Left ventricle myocardium inferior (tissue), 1 donor: ENCODE results near the gene SCN3B. TPM values are rescaled to one million over a fixed set of nuclear protein-coding genes. Genes with fewer than 3 reads are reported as not detected.
A peak's percentile ranks its signal among the peaks of the same experiment; 100 is the strongest.

ENCODE experiments used
- DNase-seq: peaks from one replicate; pipeline ENCODE4 v3.0.0-alpha.2; 2020
- H3K27ac ChIP-seq: fragments of 200-600 bp; replicated peaks from 2 replicates; pipeline ENCODE4 v1.8.0; 2021
- H3K27me3 ChIP-seq: fragments of 200-600 bp; 2 replicates; pipeline ENCODE4 v1.8.0; 2021; ENCODE audit warnings: low read depth
- H3K36me3 ChIP-seq: fragments of 200-600 bp; 2 replicates; pipeline ENCODE4 v1.8.0; 2021
- H3K4me1 ChIP-seq: fragments of 200-600 bp; 2 replicates; pipeline ENCODE4 v1.8.0; 2021
- H3K4me3 ChIP-seq: fragments of 200-600 bp; 2 replicates; pipeline ENCODE4 v1.8.0; 2021; ENCODE audit warnings: mild to moderate bottlenecking, moderate library complexity
- H3K9me3 ChIP-seq: fragments of 200-600 bp; replicated peaks from 2 replicates; pipeline ENCODE4 v1.8.0; 2021
- intact Hi-C: fragments of 100-400 bp; cut with micrococcal nuclease; formaldehyde crosslinking; loops from one replicate; pipeline ENCODE4 v1.11.0; 2022
- total RNA-seq: library from RNA; stranded (reverse); fragmentation: NEBNext Ultra II Directional; extraction: Animal tissue kit (Norgen Biotek cat#: 25700); gene quantifications from one replicate; pipeline ENCODE4 v1.2.1, GENCODE V29; 2021
- TF ChIP-seq, protein P1 (sequence below): fragments of 200-600 bp; IDR thresholded peaks from 2 replicates; pipeline ENCODE4 v1.8.0; 2021; ENCODE audit warnings: antibody characterized with exemption, mild to moderate bottlenecking, borderline replicate concordance
- donor health status: DM: no; HTN: yes; CAD: no; lungs with severe emphysema.

Gene SCN3B
- total RNA-seq, 1 donor from 2014 or later: 1.9 TPM

DNA sequence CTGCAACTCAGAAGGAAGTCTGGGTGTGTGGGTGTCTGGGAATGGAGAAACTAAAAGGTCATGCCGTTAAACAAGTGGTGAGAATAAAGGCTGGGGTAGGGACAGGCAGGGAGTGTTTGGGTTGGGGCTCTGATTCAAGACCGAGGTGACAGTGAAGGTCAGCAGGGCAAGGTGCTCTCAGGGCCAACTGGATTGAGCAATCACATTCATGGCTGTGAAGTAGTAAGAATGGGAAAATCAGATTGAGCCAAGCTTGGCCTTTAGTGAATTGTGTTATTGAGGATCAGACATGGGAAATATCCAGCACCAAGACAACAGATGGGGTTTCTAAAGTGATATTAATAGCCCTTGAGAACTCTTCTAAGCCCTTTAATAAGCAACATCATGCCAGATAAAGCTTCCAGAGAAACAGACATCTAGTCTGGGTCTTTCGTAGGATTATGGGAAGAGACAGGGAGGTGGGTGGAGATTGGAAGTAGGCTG is 24.3 kb downstream of the SCN3B start:
- H3K27me3 ChIP-seq: no peaks in the 10 kb centered on the region
- no peaks in the 10 kb centered on the region for H3K9me3 ChIP-seq
- no peaks in the 10 kb centered on the region for H3K36me3 ChIP-seq
- H3K27ac ChIP-seq: peak overlapping the region; percentile 23
- no peak for DNase-seq
- intact Hi-C loops: no loop called here
- no peak overlapping the region for H3K4me3 ChIP-seq
- peaks cover 22% of the 10 kb centered on the region for H3K4me1 ChIP-seq
- TF ChIP-seq, protein P1, sequence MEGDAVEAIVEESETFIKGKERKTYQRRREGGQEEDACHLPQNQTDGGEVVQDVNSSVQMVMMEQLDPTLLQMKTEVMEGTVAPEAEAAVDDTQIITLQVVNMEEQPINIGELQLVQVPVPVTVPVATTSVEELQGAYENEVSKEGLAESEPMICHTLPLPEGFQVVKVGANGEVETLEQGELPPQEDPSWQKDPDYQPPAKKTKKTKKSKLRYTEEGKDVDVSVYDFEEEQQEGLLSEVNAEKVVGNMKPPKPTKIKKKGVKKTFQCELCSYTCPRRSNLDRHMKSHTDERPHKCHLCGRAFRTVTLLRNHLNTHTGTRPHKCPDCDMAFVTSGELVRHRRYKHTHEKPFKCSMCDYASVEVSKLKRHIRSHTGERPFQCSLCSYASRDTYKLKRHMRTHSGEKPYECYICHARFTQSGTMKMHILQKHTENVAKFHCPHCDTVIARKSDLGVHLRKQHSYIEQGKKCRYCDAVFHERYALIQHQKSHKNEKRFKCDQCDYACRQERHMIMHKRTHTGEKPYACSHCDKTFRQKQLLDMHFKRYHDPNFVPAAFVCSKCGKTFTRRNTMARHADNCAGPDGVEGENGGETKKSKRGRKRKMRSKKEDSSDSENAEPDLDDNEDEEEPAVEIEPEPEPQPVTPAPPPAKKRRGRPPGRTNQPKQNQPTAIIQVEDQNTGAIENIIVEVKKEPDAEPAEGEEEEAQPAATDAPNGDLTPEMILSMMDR: no peak

DNA sequence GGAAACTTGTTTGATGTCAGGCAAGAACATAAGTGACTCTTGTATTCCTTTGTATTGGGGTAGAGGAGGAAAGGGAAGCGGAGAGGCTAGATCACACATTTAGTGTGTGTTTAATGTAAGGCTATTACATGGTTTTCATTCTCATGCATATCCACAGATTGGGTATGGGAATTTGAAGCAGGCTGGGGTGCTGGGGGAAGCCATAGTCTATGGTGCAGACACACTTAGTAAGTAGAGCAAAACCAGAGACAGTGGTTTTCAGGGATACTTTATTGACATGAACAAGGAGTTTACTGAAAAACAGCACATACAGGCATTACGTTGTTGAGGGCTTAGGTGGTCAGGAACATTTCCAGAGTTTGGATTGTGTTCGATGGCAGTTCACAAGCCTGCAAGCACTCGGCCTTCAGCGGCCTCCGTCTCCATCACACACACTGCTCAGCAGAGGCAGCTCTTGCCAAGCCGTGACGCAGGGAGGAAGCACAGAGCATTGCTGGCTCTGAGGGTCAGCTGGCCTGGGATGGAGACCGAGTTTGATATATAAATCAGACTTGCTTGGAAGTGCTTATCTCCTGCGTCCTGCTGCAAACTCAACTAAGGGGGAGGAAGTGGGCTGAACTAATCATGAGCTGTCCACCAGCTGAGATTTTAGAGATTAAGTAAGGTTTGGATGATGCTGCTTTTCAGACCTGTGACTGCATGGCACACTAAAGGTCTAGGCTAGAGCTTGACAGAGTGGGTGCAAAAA is 25.3 kb downstream of the SCN3B start:
- Histone ChIP-seq H3K27me3 (no peaks in the 10 kb centered on the region), H3K36me3 (no peaks in the 10 kb centered on the region), H3K27ac (peak overlapping the region; percentile 23), H3K9me3 (no peaks in the 10 kb centered on the region), H3K4me3 (no peak overlapping the region), H3K4me1 (peaks cover 22% of the 10 kb centered on the region)
- intact Hi-C loops: no loop called here
- TF ChIP-seq, protein P1: no peak
- DNase-seq: peak; percentile 57

DNA sequence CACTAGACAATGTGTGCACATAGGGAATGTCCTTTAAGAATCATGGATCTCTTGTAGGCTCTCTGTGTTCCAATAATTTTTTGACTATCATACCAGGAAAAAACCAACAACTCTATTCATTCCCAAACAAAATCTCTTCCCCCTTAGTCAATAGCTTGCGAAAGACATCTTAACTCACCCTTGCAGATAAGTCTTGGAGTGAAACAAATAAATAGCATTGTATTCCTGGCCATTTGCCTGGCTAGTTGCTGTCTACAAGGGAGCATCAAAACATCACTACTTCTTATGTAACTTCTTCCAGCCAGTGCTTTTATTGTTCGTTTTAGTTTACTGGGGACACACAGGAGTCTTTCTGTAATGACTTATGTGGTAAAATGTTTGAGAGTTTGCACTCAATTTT is 29.4 kb downstream of the SCN3B start:
- no peak overlapping the region for H3K27ac ChIP-seq
- no peaks in the 10 kb centered on the region for H3K27me3 ChIP-seq
- H3K4me1 ChIP-seq: peaks cover 13% of the 10 kb centered on the region
- TF ChIP-seq, protein P1: no peak
- H3K9me3 ChIP-seq: no peaks in the 10 kb centered on the region
- intact Hi-C loops: no loop called here
- no peak for DNase-seq
- no peak overlapping the region for H3K4me3 ChIP-seq
- H3K36me3 ChIP-seq: peaks cover 12% of the 10 kb centered on the region

DNA sequence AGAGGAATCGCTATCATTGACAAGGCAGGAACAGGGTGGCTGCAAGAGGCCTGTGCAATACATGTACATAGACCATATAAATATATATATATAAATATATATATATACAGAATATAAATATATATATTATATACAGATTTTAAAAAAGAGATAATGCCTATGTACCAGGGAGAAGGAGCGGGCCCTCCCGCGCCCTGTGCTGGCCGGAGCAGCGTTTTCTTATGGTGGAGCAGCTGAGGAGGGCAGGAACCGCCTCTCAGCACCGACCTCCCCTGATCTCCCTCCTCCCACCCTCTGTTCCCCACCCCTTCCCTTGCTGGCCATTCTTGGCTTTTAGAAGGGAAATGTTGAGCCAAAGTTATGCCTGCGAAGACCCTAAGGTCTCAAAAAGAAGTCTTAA is 31.8 kb downstream of the SCN3B start:
- TF ChIP-seq, protein P1: no peak
- peaks cover 20% of the 10 kb centered on the region for H3K36me3 ChIP-seq
- intact Hi-C loops: no loop called here

DNA sequence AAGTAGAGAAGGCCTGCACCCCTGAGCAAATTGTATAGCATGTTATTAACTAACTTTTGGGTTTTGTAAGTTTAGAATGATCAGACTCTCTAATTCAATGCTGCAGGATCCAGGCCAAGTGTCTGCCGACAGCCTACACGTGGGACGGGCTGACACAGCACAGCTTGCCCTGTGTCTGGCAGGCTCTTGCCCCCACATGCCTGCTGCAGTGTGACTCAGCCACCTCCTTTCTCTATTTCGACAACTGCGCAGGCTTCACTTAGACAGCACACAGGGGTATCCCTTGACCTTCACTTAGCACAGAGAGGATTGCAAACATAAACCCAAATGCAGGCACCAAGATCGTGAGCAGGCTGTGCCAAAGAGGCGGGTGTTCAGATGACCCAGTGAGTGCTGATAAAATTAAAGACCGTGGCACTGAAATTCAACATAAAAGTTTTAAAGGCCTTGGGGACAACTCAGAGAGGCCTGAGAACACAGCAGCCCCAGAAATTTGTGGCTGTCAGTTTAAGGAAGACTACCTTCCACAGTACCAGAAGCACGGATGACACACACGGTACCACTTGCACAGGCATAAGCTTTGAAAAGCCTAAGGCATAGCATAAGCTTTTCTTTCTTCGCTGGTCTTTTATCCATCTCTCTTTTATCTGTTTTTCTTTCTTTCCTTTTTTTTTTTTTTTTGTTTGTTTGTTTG is 37.8 kb downstream of the SCN3B start:
- intact Hi-C loops: no loop called here
- H3K4me1 ChIP-seq: peaks cover 11% of the 10 kb centered on the region
- peaks cover 21% of the 10 kb centered on the region for H3K36me3 ChIP-seq
- TF ChIP-seq, protein P1: no peak
- H3K9me3 ChIP-seq: no peaks in the 10 kb centered on the region
- H3K27ac ChIP-seq: peak overlapping the region; percentile 79
- DNase-seq: peak; percentile 70
- H3K27me3 ChIP-seq: no peaks in the 10 kb centered on the region
- no peak overlapping the region for H3K4me3 ChIP-seq

More for the DNA sequence above, 31.8 kb downstream of the SCN3B start:
- Histone ChIP-seq H3K27me3 (no peaks in the 10 kb centered on the region), H3K4me3 (no peak overlapping the region), H3K4me1 (no peaks in the 10 kb centered on the region), H3K9me3 (no peaks in the 10 kb centered on the region), H3K27ac (no peak overlapping the region)
- DNase-seq: no peak
